ENCODE measurements around the gene SMARCAL1. TPM values are rescaled to one million over a fixed set of nuclear protein-coding genes. Genes with fewer than 3 reads are reported as not detected.

SMARCAL1 gene
- total RNA-seq, 1 experiment from 2014 or later: 40.5 TPM

DNA sequence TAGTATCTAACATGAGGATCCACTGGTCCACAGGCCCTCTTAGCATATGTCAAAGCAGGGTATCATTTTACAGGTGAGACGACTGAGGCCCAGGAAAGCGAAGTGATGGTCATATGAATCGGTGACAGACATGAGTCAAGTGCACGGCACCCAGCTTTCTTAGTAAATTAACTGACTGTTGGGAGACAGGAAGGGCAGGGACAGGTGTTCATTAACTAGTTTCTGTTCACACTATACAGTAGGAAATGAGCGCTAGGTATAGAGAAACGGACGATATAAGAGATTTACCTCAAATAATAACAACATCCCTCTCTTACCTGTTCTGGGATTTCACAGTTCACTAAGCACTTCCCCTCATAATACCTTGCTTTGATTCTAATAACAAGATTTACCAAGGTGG lies 1.7 kb upstream of the SMARCAL1 start:
- peaks cover 9% of the 10 kb centered on the region for H3K79me2 ChIP-seq (ENCODE audit: low read depth)
- intact Hi-C loops (cut with micrococcal nuclease; ENCODE audit: unreplicated experiment): loop anchor here (5.0 kb wide), 1 partner anchor 193 kb away; no protein-coding TSS in a partner anchor
- CTCF ChIA-PET: no interaction called here

DNA sequence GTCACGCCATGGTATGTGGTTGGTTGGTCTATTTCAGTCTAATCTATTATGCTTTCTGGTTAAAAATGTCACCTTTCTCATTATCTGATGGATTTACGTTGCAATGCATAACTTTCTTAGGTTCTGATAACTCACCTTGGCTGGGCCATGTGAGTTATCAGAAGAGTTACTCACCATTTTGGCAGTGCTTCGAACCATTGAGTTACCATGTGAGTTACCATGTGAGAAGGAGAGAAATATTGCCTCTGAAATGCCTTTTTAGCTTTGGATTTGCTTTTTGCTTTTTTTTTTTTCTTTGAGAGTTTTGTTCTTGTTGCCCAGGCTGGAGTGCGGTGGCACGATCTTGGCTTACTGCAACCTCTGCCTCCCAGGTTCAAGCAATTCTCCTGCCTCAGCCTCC lies 1.6 kb downstream of the SMARCAL1 start:
- TF ChIP-seq, protein P1, sequence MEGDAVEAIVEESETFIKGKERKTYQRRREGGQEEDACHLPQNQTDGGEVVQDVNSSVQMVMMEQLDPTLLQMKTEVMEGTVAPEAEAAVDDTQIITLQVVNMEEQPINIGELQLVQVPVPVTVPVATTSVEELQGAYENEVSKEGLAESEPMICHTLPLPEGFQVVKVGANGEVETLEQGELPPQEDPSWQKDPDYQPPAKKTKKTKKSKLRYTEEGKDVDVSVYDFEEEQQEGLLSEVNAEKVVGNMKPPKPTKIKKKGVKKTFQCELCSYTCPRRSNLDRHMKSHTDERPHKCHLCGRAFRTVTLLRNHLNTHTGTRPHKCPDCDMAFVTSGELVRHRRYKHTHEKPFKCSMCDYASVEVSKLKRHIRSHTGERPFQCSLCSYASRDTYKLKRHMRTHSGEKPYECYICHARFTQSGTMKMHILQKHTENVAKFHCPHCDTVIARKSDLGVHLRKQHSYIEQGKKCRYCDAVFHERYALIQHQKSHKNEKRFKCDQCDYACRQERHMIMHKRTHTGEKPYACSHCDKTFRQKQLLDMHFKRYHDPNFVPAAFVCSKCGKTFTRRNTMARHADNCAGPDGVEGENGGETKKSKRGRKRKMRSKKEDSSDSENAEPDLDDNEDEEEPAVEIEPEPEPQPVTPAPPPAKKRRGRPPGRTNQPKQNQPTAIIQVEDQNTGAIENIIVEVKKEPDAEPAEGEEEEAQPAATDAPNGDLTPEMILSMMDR (conservative IDR thresholded peaks at IDR 0.05): no peak
- TF ChIP-seq EZH2 (IDR thresholded peaks at IDR 0.05; ENCODE audit: low read depth): no peak
- H3K9me3 ChIP-seq (ENCODE audit: insufficient read depth, low read depth): no peaks in the 10 kb centered on the region
- H3K4me2 ChIP-seq: 0 out of 2 replicates have a peak overlapping the region, but pooled peaks have one; percentile 69
- H3K4me1 ChIP-seq (replicated peaks; ENCODE audit: insufficient read depth): 0 out of 2 replicates have a peak, but pooled peaks cover 11% of the 10 kb centered on the region
- H3K9me2 ChIP-seq (ENCODE audit: insufficient read depth): no peaks in the 10 kb centered on the region
- H4K20me1 ChIP-seq (ENCODE audit: insufficient read depth): no peaks in the 10 kb centered on the region
- ChIA-PET CTCF (no interaction called here), POLR2A (ENCODE audit: unreplicated experiment) (no interaction called here)
- H3K4me3 ChIP-seq: no peak overlapping the region
- H3F3A ChIP-seq (ENCODE audit: insufficient read depth, low read depth): no peaks in the 10 kb centered on the region
- H3K79me2 ChIP-seq (ENCODE audit: low read depth): peaks cover 9% of the 10 kb centered on the region
- no TSS peak for BruUV-seq (replicated peaks)
- intact Hi-C loops (cut with micrococcal nuclease; ENCODE audit: unreplicated experiment): loop anchor here (2.0 to 5.0 kb wide), 2 partner anchors 97 to 197 kb away; no protein-coding TSS in a partner anchor
- no peak overlapping the region for H2AFZ ChIP-seq
- no peak for DNase-seq
- H3K27me3 ChIP-seq (ENCODE audit: insufficient read depth, low read depth): no peaks in the 10 kb centered on the region
- H3K27ac ChIP-seq: no peak overlapping the region
- H3K36me3 ChIP-seq (ENCODE audit: low read depth): no peaks in the 10 kb centered on the region

More for the DNA sequence above, 1.7 kb upstream of the SMARCAL1 start:
- Histone ChIP-seq H3K9me2 (ENCODE audit: insufficient read depth) (no peaks in the 10 kb centered on the region), H3F3A (ENCODE audit: insufficient read depth, low read depth) (no peaks in the 10 kb centered on the region), H4K20me1 (ENCODE audit: insufficient read depth) (no peaks in the 10 kb centered on the region), H3K27me3 (ENCODE audit: insufficient read depth, low read depth) (no peaks in the 10 kb centered on the region), H3K9me3 (ENCODE audit: insufficient read depth, low read depth) (no peaks in the 10 kb centered on the region), H2AFZ (no peak overlapping the region), H3K4me1 (replicated peaks; ENCODE audit: insufficient read depth) (0 out of 2 replicates have a peak, but pooled peaks cover 11% of the 10 kb centered on the region), H3K36me3 (ENCODE audit: low read depth) (no peaks in the 10 kb centered on the region), H3K27ac (no peak overlapping the region), H3K4me3 (no peak overlapping the region), H3K4me2 (no peak overlapping the region)
- TF ChIP-seq, protein P1 (conservative IDR thresholded peaks at IDR 0.05): no peak
- no peak for TF ChIP-seq EZH2 (IDR thresholded peaks at IDR 0.05; ENCODE audit: low read depth)
- BruUV-seq (replicated peaks): no TSS peak
- no peak for DNase-seq
- POLR2A ChIA-PET (ENCODE audit: unreplicated experiment): interaction anchor here (0.6 kb wide), 1 partner anchor 301 kb away, joined by 3 read pairs; the partner anchor contains the start of gene XRCC5

DNA sequence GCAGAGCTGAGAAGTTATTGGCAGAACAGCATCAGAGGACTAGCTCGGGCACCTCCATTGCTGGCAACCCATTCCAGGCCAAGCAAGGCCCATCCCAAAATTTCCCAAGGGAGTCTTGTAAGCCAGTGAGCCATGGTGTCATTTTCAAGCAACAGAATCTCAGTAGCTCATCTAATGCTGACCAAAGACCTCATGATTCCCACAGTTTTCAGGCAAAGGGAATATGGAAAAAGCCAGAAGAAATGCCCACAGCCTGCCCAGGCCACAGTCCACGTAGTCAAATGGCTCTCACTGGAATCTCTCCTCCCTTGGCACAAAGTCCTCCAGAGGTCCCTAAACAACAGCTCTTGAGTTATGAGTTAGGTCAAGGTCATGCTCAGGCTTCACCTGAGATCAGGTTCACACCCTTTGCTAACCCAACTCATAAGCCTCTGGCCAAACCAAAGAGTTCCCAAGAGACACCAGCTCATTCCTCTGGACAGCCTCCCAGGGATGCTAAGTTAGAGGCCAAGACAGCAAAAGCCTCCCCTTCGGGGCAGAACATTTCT lies 2.6 kb downstream of the SMARCAL1 start:
- BruUV-seq (replicated peaks): TSS peak; percentile 20
- intact Hi-C loops (cut with micrococcal nuclease; ENCODE audit: unreplicated experiment): loop anchor here (5.0 kb wide), 1 partner anchor 198 kb away; no protein-coding TSS in a partner anchor

More for the DNA sequence above, 2.6 kb downstream of the SMARCAL1 start:
- POLR2A ChIA-PET (ENCODE audit: unreplicated experiment): no interaction called here
- no peak for DNase-seq
- H3K27ac ChIP-seq: no peak overlapping the region
- H3K9me2 ChIP-seq (ENCODE audit: insufficient read depth): no peaks in the 10 kb centered on the region
- TF ChIP-seq, protein P1 (conservative IDR thresholded peaks at IDR 0.05): no peak
- no peak for TF ChIP-seq EZH2 (IDR thresholded peaks at IDR 0.05; ENCODE audit: low read depth)
- CTCF ChIA-PET: no interaction called here
- H3F3A ChIP-seq (ENCODE audit: insufficient read depth, low read depth): no peaks in the 10 kb centered on the region
- H4K20me1 ChIP-seq (ENCODE audit: insufficient read depth): no peaks in the 10 kb centered on the region
- no peak overlapping the region for H2AFZ ChIP-seq
- H3K27me3 ChIP-seq (ENCODE audit: insufficient read depth, low read depth): no peaks in the 10 kb centered on the region
- no peak overlapping the region for H3K4me3 ChIP-seq
- peaks cover 9% of the 10 kb centered on the region for H3K79me2 ChIP-seq (ENCODE audit: low read depth)
- 0 out of 2 replicates have a peak, but pooled peaks cover 11% of the 10 kb centered on the region for H3K4me1 ChIP-seq (replicated peaks; ENCODE audit: insufficient read depth)
- no peaks in the 10 kb centered on the region for H3K36me3 ChIP-seq (ENCODE audit: low read depth)
- H3K9me3 ChIP-seq (ENCODE audit: insufficient read depth, low read depth): no peaks in the 10 kb centered on the region
- H3K4me2 ChIP-seq: no peak overlapping the region

Data from PC-9 (cell line).